Neural cell (in vitro differentiated cells): ENCODE data around the gene RBM42.

Experiments used
- EP300 ChIP-seq: fragments of 450-650 bp; conservative IDR thresholded peaks from 2 replicates; pipeline ENCODE4 v1.6.1; 2014; ENCODE audit warnings: antibody characterized with exemption, mild to moderate bottlenecking, moderate library complexity; ENCODE audit not compliant: poor library complexity, severe bottlenecking
- EZH2 ChIP-seq: fragments of 200-600, 300-800 bp; shearing (Covaris generic), sonication (generic); IDR thresholded peaks from 2 replicates; pipeline ENCODE4 v1.6.1; 2014; ENCODE audit warnings: antibody characterized with exemption, low read length, borderline replicate concordance, mild to moderate bottlenecking; ENCODE audit not compliant: insufficient read depth, poor library complexity, severe bottlenecking
- POLR2AphosphoS5 ChIP-seq: IDR thresholded peaks from 2 replicates; pipeline ENCODE4 v1.6.1; 2012
- RAD21 ChIP-seq: fragments of 450-650 bp; conservative IDR thresholded peaks from 2 replicates; pipeline ENCODE4 v1.6.1; 2014; ENCODE audit warnings: antibody characterized with exemption, mild to moderate bottlenecking, moderate library complexity
- TF ChIP-seq, protein P1 (sequence below): fragments of 450-650 bp; IDR thresholded peaks from 2 replicates; pipeline ENCODE4 v1.5.1; 2014; ENCODE audit warnings: antibody characterized with exemption, mild to moderate bottlenecking, moderate library complexity; ENCODE audit not compliant: poor library complexity, severe bottlenecking
- TF ChIP-seq, protein P2 (sequence below): IDR thresholded peaks from 2 replicates; pipeline ENCODE4 v1.6.1; 2012; ENCODE audit warnings: borderline replicate concordance

DNA sequence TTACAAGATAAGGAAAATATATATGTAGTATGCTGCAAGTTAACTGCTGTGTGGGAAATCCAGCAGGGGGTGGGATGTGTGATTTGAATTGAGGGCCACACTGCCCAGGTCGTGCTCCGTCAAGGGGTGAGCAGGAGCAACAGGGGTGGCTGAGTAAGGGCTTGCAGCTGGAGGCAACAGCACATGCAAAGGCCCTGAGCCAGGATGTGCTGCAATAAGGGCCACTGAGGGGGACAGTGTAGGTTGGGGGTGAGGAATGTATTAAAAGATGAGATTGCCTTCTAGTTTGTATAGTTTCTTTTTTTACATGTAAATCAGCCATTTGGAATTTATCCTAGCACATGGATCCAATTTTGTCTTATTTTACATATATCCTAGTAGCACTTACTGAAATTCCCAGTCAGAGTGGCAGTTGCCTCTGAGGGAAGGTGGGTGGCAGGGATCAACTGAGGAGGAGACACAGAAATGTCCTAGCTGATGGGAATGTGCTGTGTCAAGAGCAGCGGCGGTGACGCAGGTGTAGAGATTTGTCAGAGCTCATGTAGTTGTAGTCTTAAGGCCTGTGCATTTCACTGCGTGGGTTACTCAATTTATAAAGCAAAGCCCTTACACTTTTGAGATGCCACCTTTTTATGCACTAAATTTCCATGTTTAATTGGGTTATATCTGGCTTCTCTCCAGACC, 5.4 kb upstream of the RBM42 start:
- TF ChIP-seq, protein P1, sequence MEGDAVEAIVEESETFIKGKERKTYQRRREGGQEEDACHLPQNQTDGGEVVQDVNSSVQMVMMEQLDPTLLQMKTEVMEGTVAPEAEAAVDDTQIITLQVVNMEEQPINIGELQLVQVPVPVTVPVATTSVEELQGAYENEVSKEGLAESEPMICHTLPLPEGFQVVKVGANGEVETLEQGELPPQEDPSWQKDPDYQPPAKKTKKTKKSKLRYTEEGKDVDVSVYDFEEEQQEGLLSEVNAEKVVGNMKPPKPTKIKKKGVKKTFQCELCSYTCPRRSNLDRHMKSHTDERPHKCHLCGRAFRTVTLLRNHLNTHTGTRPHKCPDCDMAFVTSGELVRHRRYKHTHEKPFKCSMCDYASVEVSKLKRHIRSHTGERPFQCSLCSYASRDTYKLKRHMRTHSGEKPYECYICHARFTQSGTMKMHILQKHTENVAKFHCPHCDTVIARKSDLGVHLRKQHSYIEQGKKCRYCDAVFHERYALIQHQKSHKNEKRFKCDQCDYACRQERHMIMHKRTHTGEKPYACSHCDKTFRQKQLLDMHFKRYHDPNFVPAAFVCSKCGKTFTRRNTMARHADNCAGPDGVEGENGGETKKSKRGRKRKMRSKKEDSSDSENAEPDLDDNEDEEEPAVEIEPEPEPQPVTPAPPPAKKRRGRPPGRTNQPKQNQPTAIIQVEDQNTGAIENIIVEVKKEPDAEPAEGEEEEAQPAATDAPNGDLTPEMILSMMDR = no peak
- TF ChIP-seq POLR2AphosphoS5 = no peak
- TF ChIP-seq EZH2 = no peak
- TF ChIP-seq, protein P2, sequence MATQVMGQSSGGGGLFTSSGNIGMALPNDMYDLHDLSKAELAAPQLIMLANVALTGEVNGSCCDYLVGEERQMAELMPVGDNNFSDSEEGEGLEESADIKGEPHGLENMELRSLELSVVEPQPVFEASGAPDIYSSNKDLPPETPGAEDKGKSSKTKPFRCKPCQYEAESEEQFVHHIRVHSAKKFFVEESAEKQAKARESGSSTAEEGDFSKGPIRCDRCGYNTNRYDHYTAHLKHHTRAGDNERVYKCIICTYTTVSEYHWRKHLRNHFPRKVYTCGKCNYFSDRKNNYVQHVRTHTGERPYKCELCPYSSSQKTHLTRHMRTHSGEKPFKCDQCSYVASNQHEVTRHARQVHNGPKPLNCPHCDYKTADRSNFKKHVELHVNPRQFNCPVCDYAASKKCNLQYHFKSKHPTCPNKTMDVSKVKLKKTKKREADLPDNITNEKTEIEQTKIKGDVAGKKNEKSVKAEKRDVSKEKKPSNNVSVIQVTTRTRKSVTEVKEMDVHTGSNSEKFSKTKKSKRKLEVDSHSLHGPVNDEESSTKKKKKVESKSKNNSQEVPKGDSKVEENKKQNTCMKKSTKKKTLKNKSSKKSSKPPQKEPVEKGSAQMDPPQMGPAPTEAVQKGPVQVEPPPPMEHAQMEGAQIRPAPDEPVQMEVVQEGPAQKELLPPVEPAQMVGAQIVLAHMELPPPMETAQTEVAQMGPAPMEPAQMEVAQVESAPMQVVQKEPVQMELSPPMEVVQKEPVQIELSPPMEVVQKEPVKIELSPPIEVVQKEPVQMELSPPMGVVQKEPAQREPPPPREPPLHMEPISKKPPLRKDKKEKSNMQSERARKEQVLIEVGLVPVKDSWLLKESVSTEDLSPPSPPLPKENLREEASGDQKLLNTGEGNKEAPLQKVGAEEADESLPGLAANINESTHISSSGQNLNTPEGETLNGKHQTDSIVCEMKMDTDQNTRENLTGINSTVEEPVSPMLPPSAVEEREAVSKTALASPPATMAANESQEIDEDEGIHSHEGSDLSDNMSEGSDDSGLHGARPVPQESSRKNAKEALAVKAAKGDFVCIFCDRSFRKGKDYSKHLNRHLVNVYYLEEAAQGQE = no peak
- no peak for TF ChIP-seq EP300
- no peak for TF ChIP-seq RAD21
